SK-N-SH (cell line): Measurements from ENCODE around the gene GREM2.

ENCODE experiments used
- CHD2 ChIP-seq: fragments of 150-350 bp; IDR thresholded peaks from 2 replicates; pipeline ENCODE4 v1.6.1; 2018; ENCODE audit warnings: low read length; ENCODE audit not compliant: partially characterized antibody
- EP300 ChIP-seq, 2 experiments: IDR thresholded peaks; 2 replicates each; pipeline versions ENCODE4 v1.4.0 to v1.6.1; 2012; ENCODE audit warnings: borderline replicate concordance in 1 of 2, low read depth in 1 of 2, low read length in 1 of 2
- FOXM1 ChIP-seq: IDR thresholded peaks from 2 replicates; pipeline ENCODE4 v1.4.0; 2012; ENCODE audit warnings: low read depth, mild to moderate bottlenecking
- GATA2 ChIP-seq: sonication (generic); formaldehyde crosslinking; IDR thresholded peaks from 2 replicates; pipeline ENCODE4 v1.5.0; 2020; ENCODE audit warnings: mild to moderate bottlenecking, missing genetic modification reagents
- MXI1 ChIP-seq: IDR thresholded peaks from 2 replicates; pipeline ENCODE4 v1.6.1; 2012; ENCODE audit warnings: mild to moderate bottlenecking, low read depth, low read length, improper control_type of control experiment
- NFIC ChIP-seq: IDR thresholded peaks from 2 replicates; pipeline ENCODE4 v1.4.0; 2012; ENCODE audit warnings: borderline replicate concordance
- POLR2AphosphoS5 ChIP-seq: IDR thresholded peaks from 2 replicates; pipeline ENCODE4 v1.6.1; 2012; ENCODE audit warnings: low read depth, low read length
- RFX5 ChIP-seq: IDR thresholded peaks from 2 replicates; pipeline ENCODE4 v1.6.1; 2012; ENCODE audit warnings: mild to moderate bottlenecking, improper control_type of control experiment, low read length
- RXRA ChIP-seq: IDR thresholded peaks from 2 replicates; pipeline ENCODE4 v1.4.0; 2012; ENCODE audit warnings: low read depth, mild to moderate bottlenecking, borderline replicate concordance
- SMC3 ChIP-seq: IDR thresholded peaks from 2 replicates; pipeline ENCODE4 v1.6.1; 2012; ENCODE audit warnings: low read depth, low read length, improper control_type of control experiment
- TAF1 ChIP-seq: IDR thresholded peaks from 2 replicates; pipeline ENCODE4 v1.6.1; 2012; ENCODE audit warnings: low read depth, mild to moderate bottlenecking, low read length, moderate library complexity, borderline replicate concordance
- TF ChIP-seq, protein P1 (sequence below): fragments of 200-600 bp; sonication (generic); IDR thresholded peaks from 2 replicates; pipeline ENCODE4 v1.6.1; 2017; ENCODE audit warnings: antibody characterized with exemption, mild to moderate bottlenecking, moderate library complexity
- TF ChIP-seq, protein P2 (sequence below): fragments of 150-350 bp; IDR thresholded peaks from 2 replicates; pipeline ENCODE4 v1.6.1; 2017; ENCODE audit warnings: antibody characterized with exemption, low read length, low read depth, borderline replicate concordance

DNA sequence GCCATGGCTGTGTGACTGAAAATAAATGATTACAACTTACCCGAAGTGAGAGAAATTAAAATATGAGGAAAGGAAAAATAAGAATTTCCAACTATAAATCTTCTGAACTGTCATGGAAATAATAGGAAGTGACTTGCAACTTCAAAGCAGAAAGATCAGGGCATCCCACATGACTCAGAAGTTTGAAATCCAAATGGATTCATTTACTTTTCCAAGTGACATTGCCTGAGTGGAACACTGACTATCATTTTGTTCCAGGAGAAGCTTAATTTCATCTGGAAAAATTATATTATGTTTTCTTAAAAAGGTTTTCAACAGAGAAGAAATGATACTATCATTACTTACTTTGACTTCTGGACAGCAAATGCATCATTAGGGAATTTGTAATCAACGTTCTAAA lies 110.8 kb downstream of the GREM2 start:
- TF ChIP-seq GATA2 (CRISPR knock-in tag) (no peak), RXRA (no peak), EP300 (IDR thresholded peaks at IDR 0.05; ENCODE audit: borderline replicate concordance in 1 of 2, low read depth in 1 of 2, low read length in 1 of 2) (peak in 1 of 2 experiments; percentile 45; a peak in 2 of 4 replicates), FOXM1 (no peak), MXI1 (no peak), TAF1 (no peak), POLR2AphosphoS5 (no peak), RFX5 (no peak), NFIC (no peak), CHD2 (no peak), SMC3 (no peak)
- TF ChIP-seq, protein P1, sequence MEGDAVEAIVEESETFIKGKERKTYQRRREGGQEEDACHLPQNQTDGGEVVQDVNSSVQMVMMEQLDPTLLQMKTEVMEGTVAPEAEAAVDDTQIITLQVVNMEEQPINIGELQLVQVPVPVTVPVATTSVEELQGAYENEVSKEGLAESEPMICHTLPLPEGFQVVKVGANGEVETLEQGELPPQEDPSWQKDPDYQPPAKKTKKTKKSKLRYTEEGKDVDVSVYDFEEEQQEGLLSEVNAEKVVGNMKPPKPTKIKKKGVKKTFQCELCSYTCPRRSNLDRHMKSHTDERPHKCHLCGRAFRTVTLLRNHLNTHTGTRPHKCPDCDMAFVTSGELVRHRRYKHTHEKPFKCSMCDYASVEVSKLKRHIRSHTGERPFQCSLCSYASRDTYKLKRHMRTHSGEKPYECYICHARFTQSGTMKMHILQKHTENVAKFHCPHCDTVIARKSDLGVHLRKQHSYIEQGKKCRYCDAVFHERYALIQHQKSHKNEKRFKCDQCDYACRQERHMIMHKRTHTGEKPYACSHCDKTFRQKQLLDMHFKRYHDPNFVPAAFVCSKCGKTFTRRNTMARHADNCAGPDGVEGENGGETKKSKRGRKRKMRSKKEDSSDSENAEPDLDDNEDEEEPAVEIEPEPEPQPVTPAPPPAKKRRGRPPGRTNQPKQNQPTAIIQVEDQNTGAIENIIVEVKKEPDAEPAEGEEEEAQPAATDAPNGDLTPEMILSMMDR, result no peak
- TF ChIP-seq, protein P2, sequence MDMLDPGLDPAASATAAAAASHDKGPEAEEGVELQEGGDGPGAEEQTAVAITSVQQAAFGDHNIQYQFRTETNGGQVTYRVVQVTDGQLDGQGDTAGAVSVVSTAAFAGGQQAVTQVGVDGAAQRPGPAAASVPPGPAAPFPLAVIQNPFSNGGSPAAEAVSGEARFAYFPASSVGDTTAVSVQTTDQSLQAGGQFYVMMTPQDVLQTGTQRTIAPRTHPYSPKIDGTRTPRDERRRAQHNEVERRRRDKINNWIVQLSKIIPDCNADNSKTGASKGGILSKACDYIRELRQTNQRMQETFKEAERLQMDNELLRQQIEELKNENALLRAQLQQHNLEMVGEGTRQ, result no peak
